HEK293T (cell line): ENCODE measurements around the gene RELT.

ENCODE experiments used
- FOXA1 ChIP-seq: fragments of 450-650 bp; IDR thresholded peaks from 2 replicates; pipeline ENCODE4 v1.6.1; 2016; ENCODE audit warnings: mild to moderate bottlenecking
- FOXK2 ChIP-seq: fragments of 450-650 bp; IDR thresholded peaks from 2 replicates; pipeline ENCODE4 v1.6.1; 2016; ENCODE audit warnings: mild to moderate bottlenecking
- SUZ12 ChIP-seq: fragments of 450-650 bp; IDR thresholded peaks from 2 replicates; pipeline ENCODE4 v1.6.1; 2016; ENCODE audit warnings: mild to moderate bottlenecking

- TF ChIP-seq FOXA1 (no peak), SUZ12 (no peak), FOXK2 (no peak)
These were observed 34.8 kb downstream of the RELT start for GRCh38 chr11:73411031-73411430.
